Neural cell (in vitro differentiated cells): ENCODE results near the gene JAZF1. TPM values are rescaled to one million over a fixed set of nuclear protein-coding genes. Genes with fewer than 3 reads are reported as not detected.

Experiments used
- H2AFZ ChIP-seq: fragments of 200-600, 300-800 bp; sonication (generic), shearing (Covaris generic); 2 replicates; pipeline ENCODE4 v1.6.0; 2014; ENCODE audit warnings: low read depth, mild to moderate bottlenecking, antibody characterized with exemption, low read length, moderate library complexity
- H3F3A ChIP-seq: fragments of 200-600 bp; shearing (Covaris generic); 2 replicates; pipeline ENCODE4 v1.6.1; 2016; ENCODE audit warnings: mild to moderate bottlenecking, moderate library complexity, mixed read lengths, antibody characterized with exemption, low read length; ENCODE audit not compliant: insufficient read depth, poor library complexity, severe bottlenecking
- H3K27ac ChIP-seq: fragments of 200-600, 300-800 bp; sonication (generic), shearing (Covaris generic); 2 replicates; pipeline ENCODE4 v1.5.1; 2014; ENCODE audit warnings: mild to moderate bottlenecking, low read length, moderate library complexity
- H3K27me3 ChIP-seq: fragments of 300-800, 200-600 bp; sonication (generic), shearing (Covaris generic); 2 replicates; pipeline ENCODE4 v1.6.0; 2014; ENCODE audit warnings: mild to moderate bottlenecking, low read depth, low read length, moderate library complexity; ENCODE audit not compliant: insufficient read depth
- H3K36me3 ChIP-seq: fragments of 300-800, 200-600 bp; sonication (generic), shearing (Covaris generic); 2 replicates; pipeline ENCODE4 v1.5.1; 2014; ENCODE audit warnings: mild to moderate bottlenecking, antibody characterized with exemption, low read length, moderate library complexity; ENCODE audit not compliant: insufficient read depth
- H3K4me2 ChIP-seq: fragments of 300-800, 200-600 bp; sonication (generic), shearing (Covaris generic); 2 replicates; pipeline ENCODE4 v1.6.0; 2014; ENCODE audit warnings: mild to moderate bottlenecking, low read length
- H3K4me3 ChIP-seq: fragments of 300-800, 200-600 bp; sonication (generic), shearing (Covaris generic); 2 replicates; pipeline ENCODE4 v1.5.1; 2014; ENCODE audit warnings: mild to moderate bottlenecking, low read length, moderate library complexity
- H3K79me2 ChIP-seq: fragments of 200-600 bp; shearing (Covaris generic); replicated peaks from 2 replicates; pipeline ENCODE4 v1.6.0; 2014; ENCODE audit warnings: mild to moderate bottlenecking, low read length, moderate library complexity; ENCODE audit not compliant: insufficient read depth
- H3K9ac ChIP-seq: fragments of 300-800, 200-600 bp; sonication (generic), shearing (Covaris generic); 2 replicates; pipeline ENCODE4 v1.6.1; 2016; ENCODE audit warnings: mild to moderate bottlenecking, low read length, mixed read lengths
- H3K9me2 ChIP-seq: fragments of 200-600 bp; shearing (Covaris generic); 2 replicates; pipeline ENCODE4 v1.6.1; 2016; ENCODE audit warnings: mild to moderate bottlenecking, low read length, mixed read lengths; ENCODE audit not compliant: insufficient read depth
- H3K9me3 ChIP-seq: fragments of 200-600, 300-800 bp; sonication (generic), shearing (Covaris generic); 2 replicates; pipeline ENCODE4 v1.6.1; 2016; ENCODE audit warnings: mild to moderate bottlenecking, mixed run types, low read length, moderate library complexity, mixed read lengths
- H4K20me1 ChIP-seq: fragments of 200-600 bp; shearing (Covaris generic); 2 replicates; pipeline ENCODE4 v1.6.1; 2016; ENCODE audit warnings: mild to moderate bottlenecking, mixed run types; ENCODE audit not compliant: insufficient read depth
- CTCF ChIP-seq: fragments of 450-650 bp; IDR thresholded peaks from 2 replicates; pipeline ENCODE4 v1.5.1; 2014; ENCODE audit warnings: antibody characterized with exemption, mild to moderate bottlenecking, moderate library complexity; ENCODE audit not compliant: poor library complexity, severe bottlenecking
- EP300 ChIP-seq: fragments of 450-650 bp; conservative IDR thresholded peaks from 2 replicates; pipeline ENCODE4 v1.6.1; 2014; ENCODE audit warnings: antibody characterized with exemption, mild to moderate bottlenecking, moderate library complexity; ENCODE audit not compliant: poor library complexity, severe bottlenecking
- EZH2 ChIP-seq: fragments of 200-600, 300-800 bp; shearing (Covaris generic), sonication (generic); IDR thresholded peaks from 2 replicates; pipeline ENCODE4 v1.6.1; 2014; ENCODE audit warnings: antibody characterized with exemption, low read length, borderline replicate concordance, mild to moderate bottlenecking; ENCODE audit not compliant: insufficient read depth, poor library complexity, severe bottlenecking
- MXI1 ChIP-seq: fragments of 450-650 bp; conservative IDR thresholded peaks from 2 replicates; pipeline ENCODE4 v1.6.1; 2014; ENCODE audit warnings: antibody characterized with exemption, mild to moderate bottlenecking; ENCODE audit not compliant: poor library complexity, severe bottlenecking
- POLR2AphosphoS5 ChIP-seq: IDR thresholded peaks from 2 replicates; pipeline ENCODE4 v1.6.1; 2012
- RAD21 ChIP-seq: fragments of 450-650 bp; conservative IDR thresholded peaks from 2 replicates; pipeline ENCODE4 v1.6.1; 2014; ENCODE audit warnings: antibody characterized with exemption, mild to moderate bottlenecking, moderate library complexity
- REST ChIP-seq: IDR thresholded peaks from 2 replicates; pipeline ENCODE4 v1.6.1; 2012; ENCODE audit warnings: borderline replicate concordance
- SMC3 ChIP-seq: fragments of 450-650 bp; conservative IDR thresholded peaks from 2 replicates; pipeline ENCODE4 v1.6.1; 2014; ENCODE audit warnings: antibody characterized with exemption, mild to moderate bottlenecking, moderate library complexity; ENCODE audit not compliant: poor library complexity
- TAF1 ChIP-seq: IDR thresholded peaks from 2 replicates; pipeline ENCODE4 v1.6.1; 2012; ENCODE audit warnings: low read depth
- polyA plus RNA-seq: library from polyadenylated mRNA; depleted of rRNA; stranded (reverse); fragments of >200 nt; gene quantifications from 2 replicates; pipeline ENCODE4 v1.2.3, GENCODE V29; 2014

The JAZF1 gene
- polyA plus RNA-seq, 1 donor from 2014 or later, result 29.5 TPM

GRCh38 chr7:28075674-28076358, 104.8 kb downstream of the JAZF1 start:
- Histone ChIP-seq H2AFZ (no peak overlapping the region), H4K20me1 (no peaks in the 10 kb centered on the region), H3K9me3 (no peaks in the 10 kb centered on the region), H3K36me3 (no peaks in the 10 kb centered on the region), H3K9me2 (no peaks in the 10 kb centered on the region), H3K79me2 (no peaks in the 10 kb centered on the region), H3K27ac (no peak overlapping the region), H3F3A (no peaks in the 10 kb centered on the region), H3K9ac (no peak overlapping the region), H3K4me2 (no peak overlapping the region), H3K4me3 (no peak overlapping the region), H3K27me3 (no peaks in the 10 kb centered on the region)
- no peak for TF ChIP-seq POLR2AphosphoS5

- H3K27ac ChIP-seq, result no peak overlapping the region
- no peak overlapping the region for H3K4me3 ChIP-seq
- no peak overlapping the region for H3K9ac ChIP-seq
- no peak overlapping the region for H2AFZ ChIP-seq
- no peaks in the 10 kb centered on the region for H3K27me3 ChIP-seq
- no peaks in the 10 kb centered on the region for H3K9me2 ChIP-seq
- no peaks in the 10 kb centered on the region for H3K36me3 ChIP-seq
- no peaks in the 10 kb centered on the region for H3K9me3 ChIP-seq
- H3K4me2 ChIP-seq, result no peak overlapping the region
- H3F3A ChIP-seq, result peaks cover 6% of the 10 kb centered on the region
- H3K79me2 ChIP-seq, result no peaks in the 10 kb centered on the region
- no peak for TF ChIP-seq SMC3
- no peak for TF ChIP-seq RAD21
- no peaks in the 10 kb centered on the region for H4K20me1 ChIP-seq
These were observed 107.6 kb downstream of the JAZF1 start for GRCh38 chr7:28072876-28073514.

- Histone ChIP-seq H2AFZ (no peak overlapping the region), H3K4me3 (no peak overlapping the region), H3K27me3 (no peaks in the 10 kb centered on the region), H3K9me3 (no peaks in the 10 kb centered on the region), H3K4me2 (no peak overlapping the region), H3K27ac (no peak overlapping the region), H3K9ac (no peak overlapping the region), H3K36me3 (no peaks in the 10 kb centered on the region), H3F3A (peaks cover 6% of the 10 kb centered on the region), H3K9me2 (no peaks in the 10 kb centered on the region), H4K20me1 (no peaks in the 10 kb centered on the region), H3K79me2 (no peaks in the 10 kb centered on the region)
- TF ChIP-seq REST, result no peak
- TF ChIP-seq RAD21, result no peak
- TF ChIP-seq MXI1, result no peak
- TF ChIP-seq SMC3, result no peak
- no peak for TF ChIP-seq EP300
- no peak for TF ChIP-seq TAF1
- no peak for TF ChIP-seq POLR2AphosphoS5
- no peak for TF ChIP-seq EZH2
- TF ChIP-seq CTCF, result no peak
These were observed 109.0 kb downstream of the JAZF1 start for GRCh38 chr7:28071570-28071969.
